Measurements from ENCODE around the gene WDR33. TPM values are rescaled to one million over a fixed set of nuclear protein-coding genes. Genes with fewer than 3 reads are reported as not detected.
"Not testable (repeated sequence)": the region's sequence is repeated elsewhere in the genome, so short reads cannot be mapped to it uniquely, and the experiment has no call there.

WDR33 gene
- total and polyA plus RNA-seq, 2 donors from 2014 or later, result 19.8 to 60.2 TPM

DNA sequence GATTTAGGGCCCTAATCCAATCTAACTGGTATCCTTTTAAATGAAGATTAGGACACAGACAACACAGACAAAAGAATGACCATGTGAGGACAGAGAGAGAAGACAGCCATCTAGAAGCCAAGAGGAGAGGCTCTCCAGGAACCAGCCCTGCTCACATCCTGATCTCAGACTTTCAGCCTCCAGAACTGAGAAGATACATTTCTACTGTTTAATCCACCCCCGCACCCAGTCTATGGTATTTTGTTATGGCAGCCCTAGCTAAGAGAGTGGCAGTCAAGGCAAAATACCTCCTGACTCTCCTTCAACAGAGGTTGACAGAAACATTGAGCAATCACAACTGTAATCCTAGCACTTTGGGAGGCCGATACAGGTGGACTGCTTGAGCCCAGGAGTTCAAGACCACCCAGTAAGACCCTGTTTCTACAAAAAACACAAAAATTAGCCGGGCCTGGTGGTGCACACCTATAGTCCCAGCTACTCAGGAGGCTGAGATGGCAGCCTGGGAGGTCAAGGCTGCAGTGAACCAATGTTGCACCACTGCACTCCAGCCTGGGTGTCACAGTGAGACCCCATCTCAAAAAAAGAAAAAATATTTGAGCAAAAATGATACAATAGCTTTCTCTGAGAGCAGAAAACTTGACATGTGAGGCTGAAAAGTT is 34.7 kb downstream of the WDR33 start:
- intact Hi-C loops (cut with DNase I), result no loop called here
- no peaks in the 10 kb centered on the region for H3K27me3 ChIP-seq (ENCODE audit: control insufficient read depth, insufficient read depth, low read length)
- peaks cover 0 to 3% (median 0%) of the 10 kb centered on the region in 3 donors for H3K4me1 ChIP-seq (ENCODE audit: control insufficient read depth in 2 of 3, insufficient read depth in 2 of 3, low read depth in 1 of 3, low read length in 3 of 3)
- no peak overlapping the region for H3K9ac ChIP-seq (ENCODE audit: low read length in 3 of 3)
- peaks cover 0 to 3% (median 0%) of the 10 kb centered on the region in 3 donors for H3K36me3 ChIP-seq (ENCODE audit: control insufficient read depth in 2 of 3, insufficient read depth in 3 of 3, low read length in 3 of 3)
- H3K4me3 ChIP-seq (ENCODE audit: low read length in 3 of 3), result no peak overlapping the region
- FAIRE-seq (no peak), DNase-seq (no peak)
- H3K27ac ChIP-seq (ENCODE audit: low read depth in 2 of 2, low read length in 2 of 2), result no peak overlapping the region
- no peaks in the 10 kb centered on the region for H3K9me3 ChIP-seq (ENCODE audit: control insufficient read depth in 2 of 3, insufficient read depth in 1 of 3, low read length in 3 of 3)
- TF ChIP-seq, protein P1, sequence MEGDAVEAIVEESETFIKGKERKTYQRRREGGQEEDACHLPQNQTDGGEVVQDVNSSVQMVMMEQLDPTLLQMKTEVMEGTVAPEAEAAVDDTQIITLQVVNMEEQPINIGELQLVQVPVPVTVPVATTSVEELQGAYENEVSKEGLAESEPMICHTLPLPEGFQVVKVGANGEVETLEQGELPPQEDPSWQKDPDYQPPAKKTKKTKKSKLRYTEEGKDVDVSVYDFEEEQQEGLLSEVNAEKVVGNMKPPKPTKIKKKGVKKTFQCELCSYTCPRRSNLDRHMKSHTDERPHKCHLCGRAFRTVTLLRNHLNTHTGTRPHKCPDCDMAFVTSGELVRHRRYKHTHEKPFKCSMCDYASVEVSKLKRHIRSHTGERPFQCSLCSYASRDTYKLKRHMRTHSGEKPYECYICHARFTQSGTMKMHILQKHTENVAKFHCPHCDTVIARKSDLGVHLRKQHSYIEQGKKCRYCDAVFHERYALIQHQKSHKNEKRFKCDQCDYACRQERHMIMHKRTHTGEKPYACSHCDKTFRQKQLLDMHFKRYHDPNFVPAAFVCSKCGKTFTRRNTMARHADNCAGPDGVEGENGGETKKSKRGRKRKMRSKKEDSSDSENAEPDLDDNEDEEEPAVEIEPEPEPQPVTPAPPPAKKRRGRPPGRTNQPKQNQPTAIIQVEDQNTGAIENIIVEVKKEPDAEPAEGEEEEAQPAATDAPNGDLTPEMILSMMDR (IDR thresholded peaks at IDR 0.05; ENCODE audit: borderline replicate concordance, extremely low read depth, insufficient read depth), result no peak

DNA sequence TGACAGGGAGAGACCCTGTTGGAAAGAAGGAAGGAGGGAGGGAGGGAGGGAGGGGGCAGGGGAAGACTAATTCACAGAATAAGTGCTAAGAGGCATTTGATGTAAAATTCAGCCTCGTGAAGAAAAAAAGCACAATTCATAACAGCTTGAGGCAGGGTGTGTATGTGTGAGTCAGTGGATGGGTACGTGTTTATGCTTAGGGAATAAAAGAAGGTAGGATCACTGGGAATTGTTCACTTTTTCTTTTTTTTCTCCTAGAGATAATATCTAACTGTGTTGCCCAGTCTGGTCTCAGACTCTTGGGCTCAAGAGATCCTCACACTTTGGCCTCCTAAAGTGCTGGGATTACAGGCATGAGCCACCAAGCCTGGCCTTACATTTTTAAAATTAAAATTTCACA is 39.2 kb downstream of the WDR33 start:
- H3K9ac ChIP-seq (ENCODE audit: low read length in 3 of 3), result no peak overlapping the region
- no peaks in the 10 kb centered on the region for H3K9me3 ChIP-seq (ENCODE audit: control insufficient read depth in 2 of 3, insufficient read depth in 1 of 3, low read length in 3 of 3)
- H3K27ac ChIP-seq (ENCODE audit: low read depth in 2 of 2, low read length in 2 of 2), result no peak overlapping the region
- H3K27me3 ChIP-seq (ENCODE audit: control insufficient read depth, insufficient read depth, low read length), result no peaks in the 10 kb centered on the region
- H3K36me3 ChIP-seq (ENCODE audit: control insufficient read depth in 2 of 3, insufficient read depth in 3 of 3, low read length in 3 of 3), result peaks cover 0 to 12% (median 2%) of the 10 kb centered on the region in 3 donors
- FAIRE-seq (no peak), DNase-seq (no peak)
- H3K4me1 ChIP-seq (ENCODE audit: control insufficient read depth in 2 of 3, insufficient read depth in 2 of 3, low read depth in 1 of 3, low read length in 3 of 3), result peaks cover 2 to 4% (median 4%) of the 10 kb centered on the region in 3 donors
- TF ChIP-seq, protein P1 (IDR thresholded peaks at IDR 0.05; ENCODE audit: borderline replicate concordance, extremely low read depth, insufficient read depth), result no peak
- intact Hi-C loops (cut with DNase I), result no loop called here
- H3K4me3 ChIP-seq (ENCODE audit: low read length in 3 of 3), result no peak overlapping the region

DNA sequence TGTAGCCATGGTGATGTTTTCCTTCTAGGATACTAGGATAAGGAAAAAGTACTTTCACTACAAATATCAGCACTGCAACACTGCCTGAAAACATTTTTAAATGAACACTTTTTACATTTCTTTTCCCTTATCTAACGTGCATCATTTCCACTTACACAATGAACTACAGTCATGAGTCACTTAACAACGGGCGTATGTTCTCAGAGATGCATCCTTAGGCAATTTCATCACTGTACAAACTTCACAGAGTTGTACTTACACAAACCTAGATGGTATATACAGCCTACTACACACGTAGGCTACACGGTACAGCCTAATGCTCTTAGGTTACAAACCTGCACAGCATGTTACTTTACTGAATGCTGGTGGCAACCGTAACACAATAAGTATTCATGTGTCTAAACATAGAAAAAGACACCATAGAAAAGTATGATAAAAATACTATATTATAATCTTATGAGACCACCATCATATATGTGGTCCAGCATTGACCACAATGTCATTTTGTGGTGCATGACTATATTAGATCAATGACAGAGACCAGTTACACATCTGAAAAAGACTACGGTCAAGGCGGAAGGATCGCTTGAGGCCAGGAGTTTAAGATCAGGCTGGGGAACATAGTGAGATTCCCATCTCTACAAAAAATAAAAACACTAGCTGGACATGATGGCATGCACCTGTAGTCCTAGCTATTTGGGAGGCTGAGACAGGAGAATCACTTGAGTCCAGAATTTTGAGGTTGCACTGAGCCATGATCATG is 39.8 kb downstream of the WDR33 start:
- no peak overlapping the region for H3K27ac ChIP-seq (ENCODE audit: low read depth in 2 of 2, low read length in 2 of 2)
- H3K9ac ChIP-seq (ENCODE audit: low read length in 3 of 3), result no peak overlapping the region
- no peaks in the 10 kb centered on the region for H3K9me3 ChIP-seq (ENCODE audit: control insufficient read depth in 2 of 3, insufficient read depth in 1 of 3, low read length in 3 of 3)
- intact Hi-C loops (cut with DNase I), result no loop called here
- H3K27me3 ChIP-seq (ENCODE audit: control insufficient read depth, insufficient read depth, low read length), result no peaks in the 10 kb centered on the region
- FAIRE-seq, result no peak
- H3K4me3 ChIP-seq (ENCODE audit: low read length in 3 of 3), result no peak overlapping the region
- no peak for DNase-seq
- TF ChIP-seq, protein P1 (IDR thresholded peaks at IDR 0.05; ENCODE audit: borderline replicate concordance, extremely low read depth, insufficient read depth), result no peak
- H3K4me1 ChIP-seq (ENCODE audit: control insufficient read depth in 2 of 3, insufficient read depth in 2 of 3, low read depth in 1 of 3, low read length in 3 of 3), result peaks cover 2 to 4% (median 3%) of the 10 kb centered on the region in 3 donors
- peaks cover 0 to 14% (median 2%) of the 10 kb centered on the region in 3 donors for H3K36me3 ChIP-seq (ENCODE audit: control insufficient read depth in 2 of 3, insufficient read depth in 3 of 3, low read length in 3 of 3)

DNA sequence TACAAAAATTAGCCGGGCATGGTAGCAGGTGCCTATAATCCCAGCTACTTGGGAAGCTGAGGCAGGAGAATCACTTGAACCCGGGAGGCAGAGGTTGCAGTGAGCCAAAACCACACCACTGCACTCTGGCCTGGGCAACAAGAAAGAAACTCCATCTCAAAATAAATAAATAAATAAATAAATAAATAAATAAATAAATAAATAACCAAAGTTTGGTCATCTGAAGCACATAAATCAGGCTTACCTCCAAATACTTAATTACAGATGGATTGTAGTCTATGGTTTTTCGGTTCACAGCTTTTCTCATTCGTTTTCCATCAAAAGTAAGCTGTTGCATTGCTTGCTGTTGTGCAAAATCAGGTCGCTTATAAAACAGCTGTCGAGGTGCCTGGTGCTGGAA is 40.4 kb downstream of the WDR33 start:
- H3K27ac ChIP-seq (ENCODE audit: low read depth in 2 of 2, low read length in 2 of 2); H3K9me3 ChIP-seq (ENCODE audit: control insufficient read depth in 2 of 3, insufficient read depth in 1 of 3, low read length in 3 of 3); H3K4me3 ChIP-seq (ENCODE audit: low read length in 3 of 3); H3K9ac ChIP-seq (ENCODE audit: low read length in 3 of 3); FAIRE-seq; DNase-seq; intact Hi-C loops (cut with DNase I); H3K4me1 ChIP-seq (ENCODE audit: control insufficient read depth in 2 of 3, insufficient read depth in 2 of 3, low read depth in 1 of 3, low read length in 3 of 3); H3K27me3 ChIP-seq (ENCODE audit: control insufficient read depth, insufficient read depth, low read length): not testable (repeated sequence)
- peaks cover 0 to 14% (median 2%) of the 10 kb centered on the region in 3 donors for H3K36me3 ChIP-seq (ENCODE audit: control insufficient read depth in 2 of 3, insufficient read depth in 3 of 3, low read length in 3 of 3)
